Measurements from ENCODE around the gene ASIC1. TPM values are rescaled to one million over a fixed set of nuclear protein-coding genes. Genes with fewer than 3 reads are reported as not detected.

The ASIC1 gene
- total and polyA plus RNA-seq, 9 donors, result 3.5 to 12.3 (median 10.7) TPM

GRCh38 chr12:50040657-50041056 lies 16.7 kb upstream of the ASIC1 start:
- WGBS (ENCODE audit: insufficient coverage), result 48% methylated on average over 4 of the region's 4 CpGs
- no peaks in the 10 kb centered on the region for H3K36me3 ChIP-seq (ENCODE audit: control insufficient read depth, insufficient read depth, low read length)
- DNase-seq, result no peak
- peaks cover 10% of the 10 kb centered on the region for H3K4me1 ChIP-seq (ENCODE audit: control insufficient read depth, insufficient read depth, low read length)
- H3K4me3 ChIP-seq (ENCODE audit: low read length), result no peak overlapping the region
- H3K9me3 ChIP-seq (replicated peaks; ENCODE audit: control insufficient read depth, low read depth, low read length), result no peaks in the 10 kb centered on the region
- no peak overlapping the region for H3K27ac ChIP-seq (ENCODE audit: low read length)
- no peaks in the 10 kb centered on the region for H3K27me3 ChIP-seq (ENCODE audit: control insufficient read depth, insufficient read depth, low read length)

GRCh38 chr12:50041062-50041860 lies 16.1 kb upstream of the ASIC1 start:
- Histone ChIP-seq H3K27me3 (ENCODE audit: control insufficient read depth, insufficient read depth, low read length) (no peaks in the 10 kb centered on the region), H3K27ac (ENCODE audit: low read length) (no peak overlapping the region), H3K36me3 (ENCODE audit: control insufficient read depth, insufficient read depth, low read length) (no peaks in the 10 kb centered on the region), H3K9me3 (replicated peaks; ENCODE audit: control insufficient read depth, low read depth, low read length) (no peaks in the 10 kb centered on the region), H3K4me1 (ENCODE audit: control insufficient read depth, insufficient read depth, low read length) (peaks cover 10% of the 10 kb centered on the region), H3K4me3 (ENCODE audit: low read length) (no peak overlapping the region)
- WGBS (ENCODE audit: insufficient coverage), result 84% methylated on average over 8 of the region's 15 CpGs
- DNase-seq, result no peak

GRCh38 chr12:50041962-50042361 lies 15.4 kb upstream of the ASIC1 start:
- Histone ChIP-seq H3K4me3 (ENCODE audit: low read length) (no peak overlapping the region), H3K27ac (ENCODE audit: low read length) (no peak overlapping the region), H3K4me1 (ENCODE audit: control insufficient read depth, insufficient read depth, low read length) (peaks cover 10% of the 10 kb centered on the region), H3K27me3 (ENCODE audit: control insufficient read depth, insufficient read depth, low read length) (no peaks in the 10 kb centered on the region), H3K9me3 (replicated peaks; ENCODE audit: control insufficient read depth, low read depth, low read length) (no peaks in the 10 kb centered on the region), H3K36me3 (ENCODE audit: control insufficient read depth, insufficient read depth, low read length) (no peaks in the 10 kb centered on the region)
- WGBS (ENCODE audit: insufficient coverage), result no CpG with 5 or more reads among the region's 5 CpGs
- DNase-seq, result no peak

GRCh38 chr12:50042693-50043092 lies 14.7 kb upstream of the ASIC1 start:
- no peak for DNase-seq
- no peaks in the 10 kb centered on the region for H3K27me3 ChIP-seq (ENCODE audit: control insufficient read depth, insufficient read depth, low read length)
- WGBS (ENCODE audit: insufficient coverage), result 83% methylated on average over 1 of the region's 6 CpGs

GRCh38 chr12:50043308-50043707 lies 14.1 kb upstream of the ASIC1 start:
- no peaks in the 10 kb centered on the region for H3K9me3 ChIP-seq (replicated peaks; ENCODE audit: control insufficient read depth, low read depth, low read length)
- DNase-seq, result no peak
- H3K4me3 ChIP-seq (ENCODE audit: low read length), result no peak overlapping the region
- 73% methylated on average over 1 of the region's 2 CpGs for WGBS (ENCODE audit: insufficient coverage)
- H3K4me1 ChIP-seq (ENCODE audit: control insufficient read depth, insufficient read depth, low read length), result peaks cover 10% of the 10 kb centered on the region
- H3K36me3 ChIP-seq (ENCODE audit: control insufficient read depth, insufficient read depth, low read length), result no peaks in the 10 kb centered on the region
- H3K27me3 ChIP-seq (ENCODE audit: control insufficient read depth, insufficient read depth, low read length), result no peaks in the 10 kb centered on the region
- H3K27ac ChIP-seq (ENCODE audit: low read length), result no peak overlapping the region

More at GRCh38 chr12:50042693-50043092, 14.7 kb upstream of the ASIC1 start:
- Histone ChIP-seq H3K4me3 (ENCODE audit: low read length) (no peak overlapping the region), H3K36me3 (ENCODE audit: control insufficient read depth, insufficient read depth, low read length) (no peaks in the 10 kb centered on the region), H3K9me3 (replicated peaks; ENCODE audit: control insufficient read depth, low read depth, low read length) (no peaks in the 10 kb centered on the region), H3K4me1 (ENCODE audit: control insufficient read depth, insufficient read depth, low read length) (peaks cover 10% of the 10 kb centered on the region), H3K27ac (ENCODE audit: low read length) (no peak overlapping the region)

GRCh38 chr12:50043854-50044253 lies 13.5 kb upstream of the ASIC1 start:
- Histone ChIP-seq H3K4me3 (ENCODE audit: low read length) (no peak overlapping the region), H3K36me3 (ENCODE audit: control insufficient read depth, insufficient read depth, low read length) (no peaks in the 10 kb centered on the region), H3K9me3 (replicated peaks; ENCODE audit: control insufficient read depth, low read depth, low read length) (no peaks in the 10 kb centered on the region), H3K4me1 (ENCODE audit: control insufficient read depth, insufficient read depth, low read length) (peaks cover 10% of the 10 kb centered on the region), H3K27me3 (ENCODE audit: control insufficient read depth, insufficient read depth, low read length) (no peaks in the 10 kb centered on the region), H3K27ac (ENCODE audit: low read length) (no peak overlapping the region)
- no peak for DNase-seq
- 87% methylated on average over 3 of the region's 6 CpGs for WGBS (ENCODE audit: insufficient coverage)

- peaks cover 24% of the 10 kb centered on the region for H3K27me3 ChIP-seq (ENCODE audit: control insufficient read depth, insufficient read depth, low read length)
- peaks cover 9% of the 10 kb centered on the region for H3K4me1 ChIP-seq (ENCODE audit: control insufficient read depth, insufficient read depth, low read length)
- no peak overlapping the region for H3K27ac ChIP-seq (ENCODE audit: low read length)
- H3K36me3 ChIP-seq (ENCODE audit: control insufficient read depth, insufficient read depth, low read length), result no peaks in the 10 kb centered on the region
- no peak for DNase-seq
- no peak overlapping the region for H3K4me3 ChIP-seq (ENCODE audit: low read length)
- WGBS (ENCODE audit: insufficient coverage), result 100% methylated on average over 2 of the region's 7 CpGs
- no peaks in the 10 kb centered on the region for H3K9me3 ChIP-seq (replicated peaks; ENCODE audit: control insufficient read depth, low read depth, low read length)
Measured at GRCh38 chr12:50047693-50048250, 9.6 kb upstream of the ASIC1 start.

- DNase-seq, result no peak
- H3K9me3 ChIP-seq (replicated peaks; ENCODE audit: control insufficient read depth, low read depth, low read length), result no peaks in the 10 kb centered on the region
- no peaks in the 10 kb centered on the region for H3K36me3 ChIP-seq (ENCODE audit: control insufficient read depth, insufficient read depth, low read length)
- peaks cover 9% of the 10 kb centered on the region for H3K4me1 ChIP-seq (ENCODE audit: control insufficient read depth, insufficient read depth, low read length)
- no peak overlapping the region for H3K27ac ChIP-seq (ENCODE audit: low read length)
- H3K4me3 ChIP-seq (ENCODE audit: low read length), result no peak overlapping the region
- peaks cover 31% of the 10 kb centered on the region for H3K27me3 ChIP-seq (ENCODE audit: control insufficient read depth, insufficient read depth, low read length)
- WGBS (ENCODE audit: insufficient coverage), result 81% methylated on average over 2 of the region's 3 CpGs
Measured at GRCh38 chr12:50049254-50050118, 7.9 kb upstream of the ASIC1 start.

GRCh38 chr12:50050119-50050385 lies 7.3 kb upstream of the ASIC1 start:
- WGBS (ENCODE audit: insufficient coverage), result 80% methylated on average over 2 of the region's 3 CpGs
- H3K9me3 ChIP-seq (replicated peaks; ENCODE audit: control insufficient read depth, low read depth, low read length), result no peaks in the 10 kb centered on the region
- H3K27me3 ChIP-seq (ENCODE audit: control insufficient read depth, insufficient read depth, low read length), result peaks cover 31% of the 10 kb centered on the region
- DNase-seq, result no peak
- H3K27ac ChIP-seq (ENCODE audit: low read length), result no peak overlapping the region
- H3K4me3 ChIP-seq (ENCODE audit: low read length), result peak overlapping the region; percentile 29
- no peaks in the 10 kb centered on the region for H3K36me3 ChIP-seq (ENCODE audit: control insufficient read depth, insufficient read depth, low read length)
- H3K4me1 ChIP-seq (ENCODE audit: control insufficient read depth, insufficient read depth, low read length), result peaks cover 9% of the 10 kb centered on the region

- no peaks in the 10 kb centered on the region for H3K36me3 ChIP-seq (ENCODE audit: control insufficient read depth, insufficient read depth, low read length)
- H3K9me3 ChIP-seq (replicated peaks; ENCODE audit: control insufficient read depth, low read depth, low read length), result no peaks in the 10 kb centered on the region
- no peak overlapping the region for H3K27ac ChIP-seq (ENCODE audit: low read length)
- H3K4me1 ChIP-seq (ENCODE audit: control insufficient read depth, insufficient read depth, low read length), result peaks cover 9% of the 10 kb centered on the region
- peak; percentile 88 for DNase-seq
- H3K27me3 ChIP-seq (ENCODE audit: control insufficient read depth, insufficient read depth, low read length), result peaks cover 34% of the 10 kb centered on the region
- 9% methylated on average over 14 of the region's 37 CpGs for WGBS (ENCODE audit: insufficient coverage)
- peak overlapping the region; percentile 29 for H3K4me3 ChIP-seq (ENCODE audit: low read length)
Measured at GRCh38 chr12:50050410-50051098, 6.8 kb upstream of the ASIC1 start.

All from muscle of leg (tissue), 11 donors.